Fibroblast of gingiva (primary cell): ENCODE measurements around the gene CACNA1D.
"Not testable (repeated sequence)": the region's sequence is repeated elsewhere in the genome, so short reads cannot be mapped to it uniquely, and the experiment has no call there.

ENCODE experiments used
- DNase-seq: peaks from one replicate; pipeline ENCODE4 v3.0.0-alpha.2; 2011; ENCODE audit warnings: low read depth

The CACNA1D gene

DNA sequence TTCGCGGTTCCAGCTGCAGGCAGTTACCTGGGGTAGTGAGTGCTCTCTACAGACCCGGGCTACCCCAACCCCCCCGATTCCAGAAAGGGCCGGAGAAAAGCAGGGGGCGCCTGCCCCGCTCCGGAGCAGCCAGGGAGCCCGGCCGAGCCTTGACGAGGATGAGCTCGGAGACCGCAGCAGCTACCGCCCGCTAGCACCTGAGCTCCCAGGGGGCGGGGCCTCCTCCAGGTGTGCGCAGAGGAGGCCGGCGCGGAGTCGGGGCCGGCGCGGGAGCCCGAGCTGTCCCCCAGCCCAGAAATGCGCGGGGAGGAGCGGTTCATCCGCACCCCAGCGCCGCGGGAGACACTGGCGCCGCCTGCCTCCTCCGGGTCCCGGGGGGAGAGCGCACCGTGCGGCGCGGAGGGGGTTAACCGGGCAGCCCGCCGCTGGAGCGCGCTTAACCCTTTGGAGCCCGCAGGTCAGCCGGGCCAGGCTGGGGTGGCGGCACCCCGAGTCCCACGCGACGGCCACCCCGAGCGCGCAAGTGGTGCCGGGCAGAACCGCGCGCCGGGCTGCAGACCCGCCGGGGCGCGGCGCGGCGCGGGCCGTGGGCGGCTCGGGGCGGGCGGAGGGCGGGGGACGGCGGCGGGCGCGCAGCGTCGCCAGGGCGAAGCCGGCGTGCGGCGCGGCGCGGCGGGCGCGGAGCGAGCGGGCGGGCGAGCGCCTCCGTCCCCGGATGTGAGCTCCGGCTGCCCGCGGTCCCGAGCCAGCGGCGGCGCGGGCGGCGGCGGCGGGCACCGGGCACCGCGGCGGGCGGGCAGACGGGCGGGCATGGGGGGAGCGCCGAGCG lies at the start of gene CACNA1D:
Gene CACNA1D, plus strand, starts transcription at position 649 of the 829 bp plus-strand sequence. CDS start 556 bp downstream, outside the sequence.
- no peak for DNase-seq

DNA sequence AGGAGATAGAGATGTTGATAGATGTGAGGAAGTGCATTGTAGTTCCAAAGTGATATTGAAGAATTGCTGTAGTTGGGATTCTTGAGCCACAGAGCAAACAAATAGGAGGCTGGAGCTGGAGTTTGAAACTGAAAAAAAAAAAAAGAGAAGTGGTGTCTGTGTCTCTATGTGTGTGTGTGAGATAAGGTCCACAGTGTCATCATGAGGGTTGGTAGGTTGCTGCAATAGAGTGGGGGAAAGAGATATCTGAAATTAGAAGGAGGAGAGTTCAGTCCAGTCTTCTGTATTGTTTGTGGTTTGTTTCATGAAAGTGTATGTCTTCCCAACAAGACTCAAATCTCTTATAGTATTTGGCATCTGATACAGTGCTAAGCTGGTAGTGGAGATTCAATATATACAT lies 37.3 kb upstream of the CACNA1D start:
- no peak for DNase-seq

DNA sequence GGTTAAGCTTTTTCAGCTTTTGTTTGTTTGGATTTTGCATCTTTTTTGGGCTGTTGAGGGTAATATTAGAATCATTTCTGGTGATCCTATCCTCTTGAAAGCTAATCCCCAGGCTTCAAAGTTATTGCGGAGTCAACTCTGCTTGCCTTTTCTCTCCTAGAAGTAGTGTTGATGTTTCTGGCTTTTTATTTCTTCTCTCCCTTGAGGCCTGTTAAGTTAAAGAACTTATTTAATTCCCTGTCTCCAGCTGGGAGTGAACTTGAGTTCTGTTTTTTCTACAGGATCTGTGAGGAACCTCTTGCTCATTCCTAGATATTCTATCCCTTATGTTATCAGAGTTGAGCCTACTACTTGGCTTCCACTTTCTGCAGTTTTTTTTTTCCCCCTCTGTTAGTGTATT lies 34.1 kb upstream of the CACNA1D start:
- DNase-seq, result no peak

DNA sequence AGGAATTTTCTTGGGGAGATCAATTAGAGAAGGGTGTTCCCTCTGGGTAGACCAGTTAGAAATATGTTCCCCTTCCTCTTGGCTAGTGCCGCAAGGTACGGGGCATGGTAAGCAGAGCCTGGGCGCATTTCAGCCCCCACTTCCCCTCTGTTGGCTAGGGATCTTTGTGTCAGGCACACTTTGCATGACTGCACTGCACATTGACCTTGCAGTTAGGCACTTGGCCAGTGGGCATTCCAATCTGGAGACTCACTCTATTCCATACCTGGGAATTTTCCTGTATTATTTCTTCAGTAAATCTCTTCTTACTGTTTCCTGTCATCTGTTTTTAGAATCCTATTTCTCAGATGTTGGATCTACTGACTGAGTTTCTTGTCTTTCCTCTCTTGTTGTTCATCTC lies 30.0 kb upstream of the CACNA1D start:
- no peak for DNase-seq

DNA sequence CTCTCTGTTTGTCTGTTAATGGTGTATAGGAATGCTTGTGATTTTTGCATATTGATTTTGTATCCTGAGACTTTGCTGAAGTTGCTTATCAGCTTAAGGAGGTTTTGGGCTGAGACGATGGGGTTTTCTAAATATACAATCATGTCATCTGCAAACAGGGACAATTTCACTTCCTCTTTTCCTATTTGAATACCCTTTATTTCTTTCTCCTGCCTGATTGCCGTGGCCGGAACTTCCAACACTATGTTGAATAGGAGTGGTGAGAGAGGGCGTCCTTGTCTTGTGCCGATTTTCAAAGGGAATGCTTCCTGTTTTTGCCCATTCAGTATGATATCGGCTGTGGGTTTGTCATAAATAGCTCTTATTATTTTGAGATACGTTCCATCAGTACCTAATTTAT lies 24.7 kb upstream of the CACNA1D start:
- not testable (repeated sequence) for DNase-seq

DNA sequence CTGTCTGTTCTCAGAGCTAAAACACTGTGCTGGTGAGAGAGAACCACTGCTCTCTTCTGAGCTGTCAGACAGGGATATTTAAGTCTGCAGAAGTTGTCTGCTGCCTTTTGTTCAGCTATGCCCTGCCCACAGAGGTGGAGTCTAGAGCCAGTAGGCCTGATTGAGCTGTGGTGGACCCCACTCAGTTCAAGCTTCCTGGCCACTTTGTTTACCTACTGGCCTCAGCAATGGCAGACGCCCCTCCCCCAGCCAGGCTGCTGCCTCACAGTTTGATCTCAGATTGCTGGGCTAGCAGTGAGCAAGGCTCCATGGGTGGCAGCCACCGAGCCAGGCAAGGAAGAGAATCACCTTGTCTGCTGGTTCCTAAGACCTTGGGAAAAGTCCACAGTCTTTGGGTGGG lies 21.0 kb upstream of the CACNA1D start:
- no peak for DNase-seq

DNA sequence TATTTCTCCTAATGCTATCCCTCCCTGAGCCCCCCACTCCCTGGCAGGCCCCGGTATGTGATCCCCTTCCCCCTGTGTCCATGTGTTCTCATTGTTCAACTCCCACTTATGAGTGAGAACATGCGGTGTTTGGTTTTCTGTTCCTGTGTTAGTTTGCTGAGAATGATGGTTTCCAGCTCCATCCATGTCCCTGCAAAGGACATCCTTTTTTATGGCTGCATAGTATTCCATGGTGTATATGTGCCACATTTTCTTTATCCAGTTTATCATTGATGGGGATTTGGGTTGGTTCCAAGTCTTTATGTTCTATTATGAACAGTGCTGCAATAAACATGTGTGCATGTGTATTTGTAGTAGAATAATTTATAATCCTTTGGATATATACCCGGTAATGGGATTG lies 18.0 kb upstream of the CACNA1D start:
- not testable (repeated sequence) for DNase-seq

DNA sequence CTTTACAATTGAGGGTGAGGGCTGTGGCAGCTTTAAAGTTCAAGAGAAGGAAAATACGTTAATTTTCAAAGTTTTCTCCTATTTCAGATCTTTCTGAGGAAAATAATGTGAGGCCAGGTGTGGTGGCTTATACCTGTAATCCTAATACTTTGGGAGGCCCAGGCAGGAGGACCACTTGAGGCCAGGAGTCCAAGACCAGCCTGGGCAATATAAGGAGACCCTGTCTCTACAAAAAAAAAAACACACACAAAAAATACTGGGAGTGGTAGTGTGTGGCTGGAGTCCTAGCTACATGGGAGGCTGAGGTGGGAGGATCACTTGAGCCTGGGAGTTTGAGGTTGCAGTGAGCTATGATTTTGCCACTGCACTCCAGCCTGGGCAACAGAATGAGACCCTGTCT lies 16.7 kb upstream of the CACNA1D start:
- DNase-seq, result not testable (repeated sequence)

DNA sequence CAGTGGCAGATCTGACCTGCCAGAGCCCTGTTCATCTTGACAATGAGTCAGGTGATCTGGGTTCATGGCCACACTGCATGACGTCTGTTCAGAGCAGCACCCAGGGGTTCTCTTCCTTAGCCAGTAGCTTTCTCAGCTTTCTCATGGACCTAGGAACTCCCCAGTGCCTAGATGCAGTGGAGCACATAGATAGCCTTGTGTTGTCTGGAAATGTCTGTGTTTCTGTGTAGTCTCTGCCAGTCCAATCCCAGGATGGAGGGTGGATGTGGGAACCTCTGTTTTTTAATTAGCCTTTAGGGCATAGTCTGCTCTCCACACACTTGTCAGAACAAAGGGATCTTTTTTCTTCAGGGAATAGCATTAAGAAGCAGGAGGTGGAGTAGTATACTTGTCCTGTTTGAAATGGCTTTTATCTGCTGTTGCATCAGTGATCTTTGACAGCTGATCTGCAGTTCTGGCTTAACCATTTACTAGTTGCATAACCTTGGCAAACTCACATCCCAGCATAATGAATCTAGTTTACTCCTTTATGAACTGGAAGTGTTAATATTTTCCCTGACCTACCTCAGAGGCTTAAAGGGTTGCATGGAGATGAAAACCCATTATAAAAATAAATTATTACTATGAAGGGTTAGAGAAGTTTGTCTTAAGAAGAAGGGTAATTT lies 16.1 kb upstream of the CACNA1D start:
- no peak for DNase-seq

DNA sequence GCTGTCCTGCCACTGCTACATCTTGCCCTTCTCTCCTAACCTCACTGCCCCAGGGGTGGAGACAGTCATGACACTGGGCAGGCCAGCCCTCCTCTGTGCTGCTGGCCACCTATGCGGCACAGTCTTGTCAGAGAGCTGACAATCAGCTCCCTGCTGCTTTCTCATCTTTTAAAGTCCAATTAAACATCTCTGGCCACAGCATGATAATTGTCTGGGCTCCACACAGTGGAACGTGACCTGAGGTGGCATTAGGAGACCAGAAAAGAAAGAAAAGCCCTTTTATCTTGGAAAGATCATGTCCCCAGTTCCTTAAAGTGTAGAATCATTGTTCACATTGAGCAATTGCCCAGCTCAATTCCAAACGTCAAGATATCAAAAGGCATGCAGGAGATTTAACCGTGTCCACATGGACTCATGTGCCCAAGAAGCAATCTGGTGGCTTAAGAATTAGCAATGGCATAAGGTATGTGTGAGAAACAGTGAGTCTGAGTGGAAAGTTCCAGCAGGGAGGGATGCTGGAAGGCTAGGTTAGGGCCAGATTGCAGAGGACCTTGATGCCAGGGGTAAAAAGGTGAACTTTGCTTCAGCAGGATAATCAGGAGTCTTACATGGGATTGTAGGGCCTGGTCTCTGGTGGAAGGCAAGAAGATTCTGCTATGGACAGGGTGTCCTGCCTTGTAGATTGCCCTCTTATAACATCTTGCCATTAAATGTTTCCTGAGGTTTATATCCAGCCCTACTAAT lies 15.3 kb upstream of the CACNA1D start:
- no peak for DNase-seq

DNA sequence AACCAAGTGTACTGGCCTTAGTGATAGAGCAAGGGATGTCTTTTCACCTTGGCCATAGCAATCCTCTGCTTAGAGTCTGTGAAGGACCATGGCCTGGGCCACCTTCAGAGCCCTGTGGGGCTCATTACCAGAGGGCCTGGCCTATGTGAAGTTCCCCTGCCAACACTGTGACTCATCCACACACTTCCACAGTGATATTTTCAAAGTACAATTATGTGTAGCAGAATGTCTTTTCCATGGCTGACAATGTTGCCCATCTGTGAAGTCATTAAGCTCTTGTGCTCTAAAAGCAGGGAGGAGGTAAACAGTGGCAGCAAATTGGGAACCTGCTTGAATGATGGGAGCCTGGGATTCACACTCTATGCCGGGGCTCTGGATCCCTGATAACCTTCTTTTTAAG lies 12.2 kb upstream of the CACNA1D start:
- no peak for DNase-seq

DNA sequence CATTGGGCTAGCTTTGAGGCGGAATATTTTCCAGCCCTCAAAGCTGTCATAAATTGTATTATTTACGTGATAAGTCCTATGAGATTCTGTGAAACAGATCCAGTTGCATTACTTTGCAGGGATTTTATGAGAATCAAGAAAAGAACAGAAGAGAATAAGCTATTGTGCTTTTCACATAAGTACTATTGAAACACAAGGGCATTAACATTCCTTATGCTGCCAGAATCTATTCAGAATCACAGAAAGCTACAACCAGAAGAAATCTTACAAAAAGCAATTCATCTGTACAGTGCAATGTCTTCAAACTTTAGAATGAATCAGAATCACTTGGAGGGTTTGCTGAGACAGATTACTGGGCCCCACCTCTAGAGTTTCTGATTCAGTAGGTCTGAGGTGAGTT lies 10.6 kb upstream of the CACNA1D start:
- DNase-seq, result no peak

DNA sequence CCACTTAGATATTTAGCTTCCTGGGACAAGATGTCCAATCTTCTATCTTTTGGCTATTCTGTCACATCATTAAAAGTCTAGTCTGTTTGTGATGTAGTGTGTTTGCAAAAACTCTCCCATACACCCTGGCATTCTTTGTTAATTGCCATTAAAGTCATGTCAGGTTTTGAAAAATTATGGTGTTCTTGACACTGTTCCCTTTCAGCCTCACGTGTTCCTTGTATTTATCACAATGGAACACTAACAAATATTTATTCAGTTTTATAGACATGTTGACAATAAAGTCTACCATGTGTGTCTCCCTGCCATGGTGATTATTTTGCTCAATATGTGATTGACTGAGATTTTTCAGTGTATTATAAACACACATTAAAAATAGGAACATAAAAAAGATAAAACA lies 9.4 kb upstream of the CACNA1D start:
- no peak for DNase-seq

DNA sequence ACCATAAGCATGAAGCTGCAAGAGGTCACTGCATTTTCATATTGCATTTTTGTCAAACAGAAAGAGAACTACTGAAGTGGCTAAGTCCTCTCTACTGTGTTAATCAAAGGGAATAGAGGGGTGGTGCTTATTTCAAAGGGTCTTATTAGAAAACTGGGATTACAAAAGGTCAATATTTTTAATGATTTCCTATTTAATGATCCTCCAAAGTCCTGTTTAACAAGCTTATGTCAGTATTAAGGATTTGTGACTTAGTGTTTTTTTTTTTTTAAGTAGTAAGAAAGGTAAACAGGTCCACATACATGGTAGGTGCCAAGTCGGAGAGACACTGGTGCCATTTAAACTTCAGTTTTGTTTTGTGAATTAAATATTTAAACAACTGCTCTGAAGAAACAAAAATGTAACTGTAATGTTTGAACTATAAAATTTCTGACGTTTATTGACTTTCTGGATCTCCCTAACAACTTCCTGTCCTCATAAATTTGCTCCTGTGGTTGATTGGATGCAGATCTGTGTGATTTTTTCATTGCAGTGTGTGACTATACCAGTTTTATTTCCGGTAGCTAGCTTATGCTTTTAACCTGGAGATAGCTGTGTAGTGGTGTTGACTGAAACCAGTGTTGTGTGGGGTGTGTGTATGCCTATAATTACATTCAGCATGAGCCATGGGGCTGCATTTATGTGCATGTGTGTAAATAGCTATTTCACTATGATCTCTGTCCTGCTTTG lies 8.6 kb upstream of the CACNA1D start:
- DNase-seq, result no peak

DNA sequence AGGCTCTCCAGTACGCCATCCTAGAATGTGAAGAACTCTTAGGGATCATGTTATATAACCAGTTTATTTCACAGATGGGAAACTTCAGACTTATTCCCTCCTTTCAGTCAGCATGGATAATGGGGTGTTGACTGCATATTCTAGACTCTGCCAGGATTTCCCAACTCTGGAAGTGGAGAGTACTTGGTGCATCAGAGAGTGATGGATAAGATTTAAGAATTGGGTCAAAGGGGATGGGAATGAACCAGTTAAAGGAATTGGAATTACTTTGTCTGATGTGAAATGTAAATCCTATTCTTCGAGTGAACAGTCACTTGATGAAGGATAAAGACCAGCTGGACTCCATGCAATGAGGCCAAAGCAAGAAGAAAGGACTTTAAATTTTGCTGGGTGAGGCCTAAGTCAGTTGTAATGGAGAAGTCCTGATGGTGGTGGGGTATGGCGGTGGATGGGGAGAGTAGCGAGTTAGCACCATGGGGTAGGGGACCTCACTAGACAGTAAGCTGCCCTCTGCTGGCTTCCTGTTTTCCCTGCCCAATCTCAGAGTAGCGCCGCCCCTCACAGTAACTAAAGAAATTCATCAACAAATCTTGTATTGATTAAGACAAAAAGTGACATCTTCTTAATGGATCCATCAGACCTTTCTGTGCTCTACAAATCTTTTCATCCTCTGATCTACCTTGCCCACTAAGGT lies 7.3 kb upstream of the CACNA1D start:
- DNase-seq, result no peak

DNA sequence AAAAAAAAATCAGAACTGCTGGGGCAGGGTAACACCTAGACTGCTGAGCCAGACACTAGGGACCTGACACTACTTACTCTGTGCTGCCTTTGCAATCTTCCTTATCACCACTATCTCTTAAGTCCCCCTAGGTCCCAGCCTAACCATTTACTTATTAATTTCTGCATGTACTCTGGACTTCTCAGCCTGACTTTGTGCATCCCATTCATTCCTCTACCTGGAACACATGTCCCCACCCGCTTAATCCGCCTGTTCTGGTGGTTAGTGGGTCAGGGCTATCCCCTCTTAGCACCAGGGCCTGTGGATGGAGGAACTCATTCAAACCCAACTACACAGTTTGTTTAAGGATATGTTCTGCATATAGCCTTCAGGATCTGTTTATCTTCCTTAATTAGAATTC lies 5.0 kb upstream of the CACNA1D start:
- no peak for DNase-seq

DNA sequence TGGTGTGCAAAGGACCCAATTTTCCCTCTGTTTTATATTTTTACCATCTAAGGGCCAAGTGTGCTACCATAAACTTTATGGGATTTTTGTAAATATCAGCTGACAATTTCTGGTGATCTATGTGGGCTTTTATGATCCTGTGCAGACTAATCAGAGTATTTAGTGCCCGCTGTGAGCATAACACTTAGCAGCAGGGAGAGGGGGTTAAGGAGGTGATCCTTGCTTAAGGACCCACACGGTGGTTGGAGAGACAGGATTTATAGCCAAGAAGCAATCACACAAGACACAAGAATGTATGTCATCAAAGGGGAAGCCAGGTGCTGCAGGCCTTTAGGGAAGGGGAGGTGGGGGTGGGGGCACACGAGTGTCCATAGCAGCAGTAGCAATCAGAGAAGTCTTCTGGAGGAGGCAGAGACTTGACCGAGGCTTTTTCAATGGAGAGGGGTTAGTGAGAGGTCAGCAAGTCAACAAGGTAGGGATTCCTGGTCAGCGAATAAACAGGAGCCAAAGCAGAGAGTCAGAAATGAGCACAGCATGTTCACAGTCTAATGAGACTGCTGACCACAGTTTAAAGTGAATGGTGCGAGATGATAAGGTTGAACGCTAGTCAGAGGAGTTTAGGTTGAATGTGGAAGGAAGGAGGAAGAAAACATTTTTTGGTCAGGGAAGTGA lies 4.5 kb upstream of the CACNA1D start:
- DNase-seq, result no peak

DNA sequence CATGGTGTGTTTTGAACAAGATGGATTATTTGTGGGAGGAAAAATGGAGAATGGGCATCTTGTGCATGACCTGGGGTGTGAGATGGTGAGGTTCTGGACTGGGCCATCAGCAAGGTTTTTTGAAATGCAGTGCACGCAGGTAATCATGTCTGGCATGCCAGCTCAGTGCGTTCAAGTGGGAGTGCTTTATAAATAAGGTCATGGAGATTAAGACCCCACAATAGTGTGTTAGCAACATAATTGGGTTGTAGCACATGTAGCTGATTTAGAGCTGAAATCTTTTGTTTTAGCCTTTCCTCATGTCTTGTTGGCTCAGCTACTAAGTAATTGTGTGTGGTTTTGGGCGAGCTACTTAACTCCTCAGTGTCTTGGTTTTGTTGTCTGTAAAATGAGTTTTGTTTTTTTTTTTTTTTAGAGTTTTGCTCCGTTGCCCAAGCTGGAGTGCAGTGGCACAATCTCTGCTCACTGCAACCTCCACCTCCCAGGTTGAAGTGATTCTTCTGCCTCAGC lies 3.9 kb upstream of the CACNA1D start:
- no peak for DNase-seq

DNA sequence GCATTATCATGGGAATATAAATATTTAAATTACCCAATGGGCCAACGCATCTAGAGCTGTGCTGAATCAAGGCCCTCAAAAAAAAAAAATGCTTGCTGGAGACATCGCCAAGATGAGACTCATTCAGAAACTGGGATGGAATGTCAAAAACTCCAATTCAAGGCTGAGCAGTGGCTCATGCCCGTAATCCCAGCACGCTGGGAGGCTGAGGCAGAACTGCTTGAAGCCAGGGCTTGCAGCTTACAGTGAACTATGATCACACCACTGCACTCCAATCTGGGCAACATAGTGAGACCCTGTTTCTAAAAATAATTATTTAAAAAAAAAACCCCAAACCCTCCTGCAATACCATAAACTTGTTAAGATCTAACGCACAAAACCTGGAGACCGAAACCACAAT lies 3.1 kb upstream of the CACNA1D start:
- DNase-seq, result no peak

DNA sequence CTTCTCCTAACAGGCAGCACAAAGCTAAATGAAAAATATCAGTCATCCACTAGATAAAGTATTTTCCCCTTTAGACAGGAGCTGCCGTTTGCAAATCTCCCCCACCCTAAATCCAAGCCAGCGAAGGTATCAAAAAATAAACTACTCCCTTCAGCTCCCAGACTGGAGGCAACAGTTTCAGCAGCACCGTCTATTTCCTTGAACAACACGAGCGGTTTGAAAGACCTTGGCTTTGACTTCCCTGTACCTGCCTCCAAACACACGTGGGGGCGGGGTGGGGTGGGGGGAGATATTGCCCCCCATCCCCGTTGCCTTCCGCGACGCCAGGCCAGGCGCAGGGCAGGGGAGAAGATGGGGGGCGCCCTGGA lies 832 bp upstream of the CACNA1D start:
- DNase-seq, result no peak

DNA sequence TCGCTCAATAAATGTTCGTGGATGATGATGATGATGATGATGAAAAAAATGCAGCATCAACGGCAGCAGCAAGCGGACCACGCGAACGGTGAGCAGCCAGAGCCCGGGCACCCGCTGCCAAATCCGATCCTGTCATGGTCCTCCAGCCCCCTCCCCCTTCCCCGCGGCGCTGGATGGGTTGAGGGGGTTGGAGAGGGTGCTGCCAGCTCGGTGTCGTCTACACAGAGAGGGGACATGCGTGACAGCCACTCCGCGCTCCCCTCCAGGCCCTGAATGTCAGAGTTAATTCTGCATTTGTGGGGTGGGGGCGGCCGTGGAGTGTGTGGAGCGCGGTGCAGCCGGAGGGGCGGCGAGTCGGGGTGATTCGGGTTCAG lies 722 bp downstream of the CACNA1D start:
- DNase-seq, result no peak
